AG08395 (cell line): ENCODE data around the gene CYP4F12.

ENCODE experiments used
- DNase-seq: peaks from one replicate; pipeline ENCODE4 v3.0.0; 2012; ENCODE audit warnings: mixed read lengths, low spot score

Gene CYP4F12

GRCh38 chr19:15714638-15715037, 41.8 kb downstream of the CYP4F12 start:
- DNase-seq: no peak

DNA sequence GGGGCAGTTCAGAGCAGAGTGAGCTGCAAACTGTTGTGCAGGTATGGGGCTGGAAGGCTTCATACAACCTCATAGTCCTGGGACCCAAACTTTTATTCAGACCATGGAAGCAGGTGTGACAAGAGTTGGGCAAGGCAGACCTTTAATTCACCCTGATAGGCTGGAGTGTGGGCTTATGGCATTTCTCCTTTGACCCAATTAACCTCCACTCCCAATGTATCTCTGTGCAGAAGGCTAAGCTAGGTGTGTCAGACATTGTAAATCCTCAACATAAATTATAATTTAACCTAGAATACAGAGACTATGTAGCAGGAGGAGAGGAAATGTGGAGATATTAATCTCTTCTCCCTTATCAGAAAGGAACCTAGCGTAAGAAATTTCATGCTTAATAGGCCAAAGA, 42.8 kb downstream of the CYP4F12 start:
- DNase-seq: no peak

DNA sequence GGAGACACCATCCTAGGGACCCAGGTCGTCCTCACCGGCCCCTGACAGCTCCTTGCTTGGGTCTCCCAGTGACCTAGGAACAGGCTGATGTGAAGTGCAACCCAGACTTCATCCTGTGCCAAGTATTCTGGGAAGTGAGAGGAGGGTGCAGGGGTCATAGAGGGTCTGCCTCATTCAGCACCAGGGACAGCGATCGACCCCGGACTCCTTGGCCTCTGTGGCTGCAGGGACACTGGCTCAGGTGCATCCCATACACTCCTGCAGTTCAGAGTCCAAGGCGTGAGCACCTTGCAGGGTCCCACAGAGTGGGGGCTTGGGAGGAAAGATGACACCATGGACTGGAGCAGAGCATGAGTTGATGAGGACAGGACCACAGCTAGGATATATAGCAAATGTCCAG, 44.9 kb downstream of the CYP4F12 start:
- no peak for DNase-seq

- no peak for DNase-seq
These were observed 48.4 kb downstream of the CYP4F12 start for GRCh38 chr19:15721268-15721667.

- DNase-seq: no peak
These were observed 50.1 kb downstream of the CYP4F12 start for GRCh38 chr19:15722956-15723355.

- DNase-seq: no peak
These were observed 54.8 kb downstream of the CYP4F12 start, which contains the start of gene OR10H2 for GRCh38 chr19:15727724-15728123. Gene OR10H2, plus strand, starts transcription at chr19:15728024. Its CDS starts 20 bp downstream, at chr19:15728044.

GRCh38 chr19:15730538-15730937, 57.7 kb downstream of the CYP4F12 start:
- DNase-seq: no peak

GRCh38 chr19:15732388-15732787, 59.5 kb downstream of the CYP4F12 start:
- DNase-seq: no peak

- no peak for DNase-seq
These were observed 61.0 kb downstream of the CYP4F12 start for GRCh38 chr19:15733895-15734294.

DNA sequence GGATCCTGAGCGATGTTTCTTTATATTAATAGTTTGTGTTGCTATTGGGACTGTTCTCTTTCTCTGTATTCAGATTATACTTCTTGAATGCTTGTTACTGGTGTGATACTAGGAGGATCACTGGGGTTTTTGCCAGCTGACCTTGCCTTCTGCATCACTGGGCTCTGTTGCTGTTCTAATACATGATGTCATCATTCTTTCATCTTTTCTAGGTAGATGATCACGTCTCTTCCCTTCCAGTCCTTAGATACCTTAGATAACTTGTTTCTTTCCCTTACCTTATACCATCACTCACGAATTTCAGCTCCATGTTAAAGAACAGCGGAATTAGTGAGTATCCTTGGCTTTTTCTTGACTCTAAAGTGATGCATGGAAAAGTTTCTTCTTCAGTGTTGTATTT, 64.8 kb downstream of the CYP4F12 start, which contains the start of gene OR10H3:
TSS of gene OR10H3 (plus strand) at position 264 of the 400 bp plus-strand sequence. CDS start 3,408 bp downstream, outside the sequence.
- DNase-seq: no peak

- DNase-seq: no peak
These were observed 67.9 kb downstream of the CYP4F12 start for GRCh38 chr19:15740785-15741184.
